Renal cortical epithelial cell (primary cell): Measurements from ENCODE around the gene CCDC8. TPM values are rescaled to one million over a fixed set of nuclear protein-coding genes. Genes with fewer than 3 reads are reported as not detected.

ENCODE experiments used
- total RNA-seq: library from RNA; depleted of rRNA; stranded (reverse); fragments of >200 nt; gene quantifications from 2 replicates; pipeline ENCODE4 v1.2.3, GENCODE V29; 2014

CCDC8 gene
- total RNA-seq, 1 donor from 2014 or later = 30.7 TPM

Other genes starting within 250 kb of the CCDC8 start
- gene IGFL1, start 183.8 kb downstream of the CCDC8 start, total RNA-seq = 3.8 TPM in 1 of 2 replicates, not detected in the other
- 1.1 TPM in 1 of 2 replicates, not detected in the other for gene HIF3A, start 116.5 kb downstream of the CCDC8 start, total RNA-seq
- gene PPP5C, start 66.5 kb downstream of the CCDC8 start, total RNA-seq = 36.6 and 64.9 TPM in 2 replicates
- gene PNMA8C, start 15.4 kb upstream of the CCDC8 start, total RNA-seq = not detected in 2 replicates
- 1.2 and 15.4 TPM in 2 replicates for gene PNMA8A, start 58.0 kb upstream of the CCDC8 start, total RNA-seq
- gene PNMA8B, start 82.3 kb upstream of the CCDC8 start, total RNA-seq = 0.35 and 0.85 TPM in 2 replicates
- gene CALM3, start 187.8 kb upstream of the CCDC8 start, total RNA-seq = 181 and 302 TPM in 2 replicates
- not detected in 2 replicates for gene PTGIR, start 211.5 kb upstream of the CCDC8 start, total RNA-seq
- gene GNG8, start 222.6 kb upstream of the CCDC8 start, total RNA-seq = not detected in 2 replicates
- gene DACT3, start 247.6 kb upstream of the CCDC8 start, total RNA-seq = not detected in 2 replicates